K562 (cell line): ENCODE measurements around the gene CTPS2. TPM values are rescaled to one million over a fixed set of nuclear protein-coding genes. Genes with fewer than 3 reads are reported as not detected.

Experiments used
- ATAC-seq: fragments of 200-7000 bp; cut with Tn5 transposase; 3 replicates; pipeline ENCODE4 v1.9.1; 2020; ENCODE audit warnings: moderate library complexity
- BruUV-seq: library from RNA; stranded (reverse); fragments of 400-500 nt; replicated peaks from 2 replicates; lab custom pipeline; 2021; lab: Mats Ljungman, UMichigan
- CTCF ChIA-PET: fragments of 300-600 bp; formaldehyde crosslinking; extraction: SDS; loops from one replicate; lab custom pipeline; 2021; ENCODE audit warnings: low intra/inter-chr PET ratio; lab: Yijun Ruan, JAX
- POLR2A ChIA-PET: fragments of 300-600, 350-650 bp; sonication (Branson Sonifier 250); formaldehyde crosslinking; extraction: SDS; loops from one replicate; lab custom pipeline; 2021; ENCODE audit warnings: antibody characterized with exemption, inconsistent platforms; lab: Yijun Ruan, JAX
- DNase-seq, 4 experiments: peaks; one replicate each; pipeline versions ENCODE4 v3.0.0 to v3.0.0-alpha.2; 2011 to 2018; ENCODE audit warnings: low spot score in 3 of 4, mixed read lengths in 3 of 4; ENCODE audit errors: extremely low read depth in 1 of 4
- FAIRE-seq: peaks from 2 replicates; lab custom pipeline; 2011; peaks lifted over from hg19 to GRCh38; lab: Jason Lieb, UNC
- H2AFZ ChIP-seq: 2 replicates; pipeline ENCODE4 v1.6.0; 2011; ENCODE audit warnings: low read depth, low read length, control low read depth, inconsistent platforms
- H3K27ac ChIP-seq: fragments of 200-600 bp; 3 replicates; pipeline ENCODE4 v1.8.0; 2011; ENCODE audit warnings: low read depth, mild to moderate bottlenecking, control low read depth, inconsistent platforms, low read length, moderate library complexity, mixed read lengths; ENCODE audit errors: extremely low read depth
- H3K27me3 ChIP-seq, 2 experiments: fragments of 300-600 bp in 1 of 2; 2 replicates in 1 of 2; 3 replicates in 1 of 2; pipeline versions ENCODE4 v1.6.0 to v1.8.0; 2011; ENCODE audit warnings: inconsistent platforms in 2 of 2, low read length in 2 of 2, mild to moderate bottlenecking in 1 of 2, mixed read lengths in 1 of 2, moderate library complexity in 1 of 2; ENCODE audit not compliant: control insufficient read depth in 2 of 2, insufficient read depth in 2 of 2
- H3K36me3 ChIP-seq: fragments of 300-600 bp; 3 replicates; pipeline ENCODE4 v1.8.0; 2011; ENCODE audit warnings: mild to moderate bottlenecking, low read length, inconsistent platforms; ENCODE audit not compliant: control insufficient read depth, insufficient read depth
- H3K4me1 ChIP-seq, 2 experiments: fragments of 200-600 bp in 1 of 2; replicated peaks in 1 of 2; 2 replicates in 1 of 2; 3 replicates in 1 of 2; pipeline versions ENCODE4 v1.5.1 to v1.8.0; 2011; ENCODE audit warnings: inconsistent platforms in 2 of 2, low read length in 2 of 2, mild to moderate bottlenecking in 1 of 2, mixed read lengths in 1 of 2, moderate library complexity in 1 of 2; ENCODE audit not compliant: control insufficient read depth in 2 of 2, insufficient read depth in 2 of 2
- H3K4me2 ChIP-seq: 2 replicates; pipeline ENCODE4 v1.6.1; 2011; ENCODE audit warnings: low read length, control low read depth, inconsistent platforms, mixed read lengths; ENCODE audit not compliant: insufficient read depth
- H3K4me3 ChIP-seq: fragments of 200-600 bp; sonication (generic), shearing (Covaris generic); 2 replicates; pipeline ENCODE4 v1.5.1; 2016; ENCODE audit warnings: control low read depth, inconsistent platforms
- H3K79me2 ChIP-seq: fragments of 200-600 bp; 3 replicates; pipeline ENCODE4 v1.8.0; 2011; ENCODE audit warnings: low read length, inconsistent platforms; ENCODE audit not compliant: control insufficient read depth, insufficient read depth
- H3K9ac ChIP-seq, 2 experiments: 2 replicates each; pipeline versions ENCODE4 v1.6.0 to v1.6.1; 2011; ENCODE audit warnings: low read depth in 2 of 2, low read length in 2 of 2, control low read depth in 1 of 2, inconsistent platforms in 1 of 2, mild to moderate bottlenecking in 1 of 2, mixed read lengths in 1 of 2; ENCODE audit not compliant: insufficient read depth in 1 of 2
- H3K9me1 ChIP-seq: one replicate; pipeline ENCODE4 v1.6.0; 2011; ENCODE audit warnings: inconsistent platforms, mild to moderate bottlenecking, low read length, moderate library complexity; ENCODE audit not compliant: control insufficient read depth, insufficient read depth
- H3K9me3 ChIP-seq: replicated peaks from 2 replicates; pipeline ENCODE4 v1.5.1; 2011; ENCODE audit warnings: low read depth, low read length, inconsistent platforms; ENCODE audit not compliant: control insufficient read depth, insufficient read depth
- H4K20me1 ChIP-seq: replicated peaks from 2 replicates; pipeline ENCODE4 v1.6.1; 2011; ENCODE audit warnings: low read length, inconsistent platforms, mixed read lengths; ENCODE audit not compliant: control insufficient read depth, insufficient read depth
- CBX8 ChIP-seq: fragments of 200-600 bp; sonication (generic); IDR thresholded peaks from 2 replicates; pipeline ENCODE4 v1.6.1; 2012; ENCODE audit warnings: borderline replicate concordance, mixed run types, low read depth, mild to moderate bottlenecking, moderate library complexity, mixed read lengths, low read length, control low read depth, inconsistent platforms; ENCODE audit not compliant: poor library complexity, severe bottlenecking; ENCODE audit errors: extremely low read depth
- HINFP ChIP-seq: fragments of 450-650 bp; conservative IDR thresholded peaks from 2 replicates; pipeline ENCODE4 v1.6.1; 2016; ENCODE audit warnings: missing genetic modification characterization, low read depth, mild to moderate bottlenecking, control low read depth, missing compliant biosample characterization
- NFE2L1 ChIP-seq: fragments of 450-650 bp; IDR thresholded peaks from 2 replicates; pipeline ENCODE4 v1.6.1; 2016; ENCODE audit warnings: missing genetic modification characterization, low read depth, mild to moderate bottlenecking, missing compliant biosample characterization, moderate library complexity, borderline replicate concordance
- SLC30A9 ChIP-seq: fragments of 250-450 bp; sonication (Bioruptor Pico); IDR thresholded peaks from 2 replicates; pipeline ENCODE4 v1.8.0; 2022; ENCODE audit warnings: mild to moderate bottlenecking, moderate library complexity
- SMARCA5 ChIP-seq: fragments of 450-650 bp; IDR thresholded peaks from 2 replicates; pipeline ENCODE4 v1.6.1; 2016
- SP1 ChIP-seq: sonication (generic); formaldehyde crosslinking; IDR thresholded peaks from 2 replicates; pipeline ENCODE4 v1.8.1; 2022; ENCODE audit warnings: mild to moderate bottlenecking, missing genetic modification reagents
- TFAP4 ChIP-seq: sonication (generic); formaldehyde crosslinking; IDR thresholded peaks from 2 replicates; pipeline ENCODE4 v1.8.0; 2022; ENCODE audit warnings: missing genetic modification reagents, mild to moderate bottlenecking, moderate library complexity, borderline replicate concordance
- TFE3 ChIP-seq: fragments of 450-650 bp; formaldehyde crosslinking; IDR thresholded peaks from 2 replicates; pipeline ENCODE4 v1.4.0; 2020; ENCODE audit warnings: mild to moderate bottlenecking, mixed read lengths
- ZBTB8A ChIP-seq: fragments of 450-650 bp; IDR thresholded peaks from 2 replicates; pipeline ENCODE4 v1.6.1; 2018; ENCODE audit warnings: mild to moderate bottlenecking, moderate library complexity; ENCODE audit not compliant: partially characterized antibody
- ZFX ChIP-seq: sonication (generic); formaldehyde crosslinking; IDR thresholded peaks from 2 replicates; pipeline ENCODE4 v1.8.0; 2022; ENCODE audit warnings: mild to moderate bottlenecking, missing genetic modification reagents, moderate library complexity
- ZHX1 ChIP-seq: fragments of 150-350 bp; conservative IDR thresholded peaks from 2 replicates; pipeline ENCODE4 v1.6.1; 2014; ENCODE audit warnings: low read length
- ZNF274 ChIP-seq: IDR thresholded peaks from 2 replicates; pipeline ENCODE4 v1.6.1; 2011; ENCODE audit warnings: low read depth, mild to moderate bottlenecking, low read length, moderate library complexity, borderline replicate concordance
- WGBS: fragments of 100-300 bp; shearing (Covaris generic); methylation state at CpG from one replicate; pipeline ENCODE4 v1.1.6; 2016; ENCODE audit warnings: low coverage, mixed read lengths; ENCODE audit not compliant: insufficient coverage; ENCODE audit errors: missing lambda C conversion rate; 5-methylcytosine and 5-hydroxymethylcytosine counted together
- in situ Hi-C: fragments of 300-500 bp; cut with MboI; formaldehyde crosslinking; loops from 4 replicates; pipeline ENCODE4 v1.15.0; 2018; ENCODE audit warnings: inconsistent platforms, mixed read lengths
- intact Hi-C: fragments of 100-400 bp; cut with micrococcal nuclease; formaldehyde crosslinking; loops from 2 replicates; pipeline ENCODE4 v1.14.2; 2022
- polyA plus RNA-seq, 8 experiments: library from polyadenylated mRNA; depleted of rRNA in 4 of 8; stranded (reverse) in 5 of 8; unstranded in 3 of 8; fragments of >200 nt; fragmentation: Nextera tagmentation in 2 of 8; fragmentation: Illumina TruSeq in 1 of 8; extraction: Ambion mirVana in 2 of 8; extraction: Trizol in 1 of 8; gene quantifications; 2 replicates each; pipeline versions ENCODE4 v1.2.1 to v1.2.3, GENCODE V29; 2011 to 2014; ENCODE audit warnings: inconsistent platforms in 1 of 8, missing spikeins in 1 of 8
- total RNA-seq, 7 experiments: library from RNA; depleted of rRNA in 6 of 7; stranded (reverse); fragments of >200 nt in 6 of 7; fragmentation: Illumina TruSeq in 2 of 7; extraction: Trizol in 2 of 7; gene quantifications; 2 replicates each; pipeline versions ENCODE4 v1.2.1 to v1.2.3, GENCODE V29; 2011 to 2021; ENCODE audit warnings: low replicate concordance in 1 of 7

CTPS2 gene
- total and polyA plus RNA-seq, 9 of the 15 experiments (the other 6 are each of a cell fraction or from before 2014, with no cell fraction given), result 5.4 to 19.5 (median 14.1) TPM

GRCh38 chrX:16573781-16574180 is 138.7 kb downstream of the CTPS2 start (continued):
- TF ChIP-seq HINFP (tag) (no peak), ZBTB8A (no peak), SMARCA5 (no peak), ZFX (no peak)

- ATAC-seq, result no peak
- POLR2A ChIA-PET, result no interaction called here
- TF ChIP-seq ZHX1, result no peak
- no peak for TF ChIP-seq SP1 (CRISPR knock-in tag)
- TF ChIP-seq NFE2L1 (tag), result no peak
- TF ChIP-seq ZNF274, result no peak
- no peak for TF ChIP-seq CBX8
- TF ChIP-seq SLC30A9 (CRISPR knock-in tag), result no peak
- no peak for TF ChIP-seq TFE3 (CRISPR knock-in tag)
- no peak for TF ChIP-seq TFAP4 (CRISPR knock-in tag)
Measured at GRCh38 chrX:16567681-16568080, 144.8 kb downstream of the CTPS2 start.

More at GRCh38 chrX:16567681-16568080, 144.8 kb downstream of the CTPS2 start:
- CTCF ChIA-PET, result no interaction called here
- Histone ChIP-seq H3K9me1 (no peaks in the 10 kb centered on the region), H3K9ac (no peak overlapping the region), H3K79me2 (no peaks in the 10 kb centered on the region), H3K9me3 (no peaks in the 10 kb centered on the region), H3K4me2 (no peak overlapping the region), H4K20me1 (no peaks in the 10 kb centered on the region), H3K27me3 (no peaks in the 10 kb centered on the region), H2AFZ (no peak overlapping the region), H3K36me3 (no peaks in the 10 kb centered on the region), H3K4me3 (no peak overlapping the region), H3K4me1 (no peaks in the 10 kb centered on the region; a peak in 1 of 5 replicates), H3K27ac (no peak overlapping the region)
- BruUV-seq, result no TSS peak
- FAIRE-seq, result no peak
- intact Hi-C loops, result no loop called here
- in situ Hi-C loops, result no loop called here
- no peak for DNase-seq
- 3% methylated on average over 4 of the region's 4 CpGs for WGBS
